Endodermal cell (in vitro differentiated cells): ENCODE data around the gene XRN1. TPM values are rescaled to one million over a fixed set of nuclear protein-coding genes. Genes with fewer than 3 reads are reported as not detected.
"Not testable (repeated sequence)": the region's sequence is repeated elsewhere in the genome, so short reads cannot be mapped to it uniquely, and the experiment has no call there.

Experiments used
- DNase-seq: peaks from one replicate; pipeline ENCODE4 v3.0.0-alpha.2; 2017
- H3K27ac ChIP-seq: 2 replicates; pipeline ENCODE4 v1.5.1; 2013; ENCODE audit warnings: mild to moderate bottlenecking, low read depth, low read length, moderate library complexity
- H3K27me3 ChIP-seq: 2 replicates; pipeline ENCODE4 v1.6.1; 2013; ENCODE audit warnings: mild to moderate bottlenecking, low read length, moderate library complexity; ENCODE audit not compliant: insufficient read depth, control insufficient read depth, poor library complexity, severe bottlenecking
- H3K36me3 ChIP-seq: 2 replicates; pipeline ENCODE4 v1.7.0; 2013; ENCODE audit warnings: mild to moderate bottlenecking, low read length, moderate library complexity; ENCODE audit not compliant: control insufficient read depth, insufficient read depth
- H3K4me1 ChIP-seq: one replicate; pipeline ENCODE4 v1.7.0; 2013; ENCODE audit warnings: low read length; ENCODE audit not compliant: control insufficient read depth, insufficient read depth
- H3K4me3 ChIP-seq: 2 replicates; pipeline ENCODE4 v1.5.1; 2013; ENCODE audit warnings: mild to moderate bottlenecking, low read length, moderate library complexity
- H3K9ac ChIP-seq: 2 replicates; pipeline ENCODE4 v1.6.1; 2013; ENCODE audit warnings: mild to moderate bottlenecking, low read length, moderate library complexity; ENCODE audit not compliant: poor library complexity, severe bottlenecking; ENCODE audit errors: extremely low read depth
- H3K9me3 ChIP-seq: 2 replicates; pipeline ENCODE4 v1.6.1; 2013; ENCODE audit warnings: mild to moderate bottlenecking, low read length, moderate library complexity; ENCODE audit not compliant: control insufficient read depth
- H3K27ac Mint-ChIP-seq: 2 replicates; pipeline ENCODE4 v1.8.0; 2020; ENCODE audit warnings: mixed read lengths
- H3K27me3 Mint-ChIP-seq: 2 replicates; pipeline ENCODE4 v1.8.0; 2021; ENCODE audit warnings: mild to moderate bottlenecking, mixed read lengths; ENCODE audit not compliant: insufficient read depth
- H3K36me3 Mint-ChIP-seq: 2 replicates; pipeline ENCODE4 v1.8.0; 2020; ENCODE audit warnings: low read depth, mixed read lengths
- H3K4me1 Mint-ChIP-seq: 2 replicates; pipeline ENCODE4 v1.8.0; 2020; ENCODE audit warnings: mixed read lengths
- H3K4me3 Mint-ChIP-seq: 2 replicates; pipeline ENCODE4 v1.8.0; 2020; ENCODE audit warnings: mild to moderate bottlenecking, moderate library complexity, mixed read lengths
- H3K9me3 Mint-ChIP-seq: 2 replicates; pipeline ENCODE4 v1.8.0; 2020; ENCODE audit warnings: mild to moderate bottlenecking, mixed read lengths
- WGBS, 2 experiments: methylation state at CpG; one replicate each; pipeline versions ENCODE4 v1.1.5 to v1.1.7; 2013; ENCODE audit warnings: missing lambda C conversion rate in 2 of 2, mixed read lengths in 1 of 2; ENCODE audit not compliant: insufficient coverage in 1 of 2, insufficient read length in 1 of 2; 5-methylcytosine and 5-hydroxymethylcytosine counted together
- total RNA-seq, 2 donors: library from RNA; stranded (reverse); fragmentation: NEBNext Ultra II Directional in 1 of 2; extraction: Animal tissue kit (Norgen Biotek cat#: 25700) in 1 of 2; gene quantifications; 2 replicates in 1 of 2; 3 replicates in 1 of 2; pipeline ENCODE4 v1.2.1, GENCODE V29; 2021
- TF ChIP-seq, protein P1 (sequence below): fragments of 200-600 bp; sonication (generic); conservative IDR thresholded peaks from 2 replicates; pipeline ENCODE4 v1.5.0; 2021; ENCODE audit warnings: antibody characterized with exemption, mild to moderate bottlenecking

XRN1 gene
- total RNA-seq, 2 donors from 2014 or later, result 27.6 to 29.3 TPM

DNA sequence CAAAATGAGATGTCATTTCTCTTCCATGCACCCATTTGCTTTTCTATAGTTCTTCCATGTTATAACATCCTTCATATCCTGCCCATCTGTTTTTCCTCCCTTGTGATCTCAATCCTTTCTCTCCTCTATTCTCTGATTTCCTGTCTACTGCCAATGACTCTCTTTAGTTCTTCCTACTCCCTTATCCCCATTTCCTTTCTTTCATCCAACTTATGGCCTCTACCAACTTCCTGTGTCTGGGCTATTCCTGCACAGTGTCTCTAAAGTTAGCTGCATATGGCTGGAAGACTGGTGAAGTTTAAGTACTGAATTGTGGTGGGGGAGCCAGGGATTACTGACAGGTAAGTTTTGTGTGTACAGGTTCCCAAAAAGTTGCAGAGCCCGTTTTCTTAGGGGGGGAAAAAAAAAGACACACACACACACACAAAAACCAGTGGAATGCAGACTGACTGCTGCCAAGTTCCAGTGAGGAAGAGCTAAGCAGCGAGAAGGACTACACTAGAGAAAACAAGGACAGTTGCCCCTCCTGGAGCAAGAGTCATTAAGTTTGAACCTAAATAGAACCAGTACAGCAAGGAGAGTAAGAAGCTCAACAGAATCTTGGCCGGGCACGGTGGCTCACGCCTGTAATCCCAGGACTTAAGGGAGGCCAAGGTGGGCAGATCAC lies 28.8 kb downstream of the XRN1 start:
- no peak for DNase-seq
- TF ChIP-seq, protein P1, sequence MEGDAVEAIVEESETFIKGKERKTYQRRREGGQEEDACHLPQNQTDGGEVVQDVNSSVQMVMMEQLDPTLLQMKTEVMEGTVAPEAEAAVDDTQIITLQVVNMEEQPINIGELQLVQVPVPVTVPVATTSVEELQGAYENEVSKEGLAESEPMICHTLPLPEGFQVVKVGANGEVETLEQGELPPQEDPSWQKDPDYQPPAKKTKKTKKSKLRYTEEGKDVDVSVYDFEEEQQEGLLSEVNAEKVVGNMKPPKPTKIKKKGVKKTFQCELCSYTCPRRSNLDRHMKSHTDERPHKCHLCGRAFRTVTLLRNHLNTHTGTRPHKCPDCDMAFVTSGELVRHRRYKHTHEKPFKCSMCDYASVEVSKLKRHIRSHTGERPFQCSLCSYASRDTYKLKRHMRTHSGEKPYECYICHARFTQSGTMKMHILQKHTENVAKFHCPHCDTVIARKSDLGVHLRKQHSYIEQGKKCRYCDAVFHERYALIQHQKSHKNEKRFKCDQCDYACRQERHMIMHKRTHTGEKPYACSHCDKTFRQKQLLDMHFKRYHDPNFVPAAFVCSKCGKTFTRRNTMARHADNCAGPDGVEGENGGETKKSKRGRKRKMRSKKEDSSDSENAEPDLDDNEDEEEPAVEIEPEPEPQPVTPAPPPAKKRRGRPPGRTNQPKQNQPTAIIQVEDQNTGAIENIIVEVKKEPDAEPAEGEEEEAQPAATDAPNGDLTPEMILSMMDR, result no peak
- H3K36me3 ChIP-seq, result peaks cover 67% of the 10 kb centered on the region
- 96 to 100% methylated on average over 4 to 5 of the region's 5 CpGs for WGBS, 2 experiments
- Mint-ChIP-seq H3K4me3 (no peak overlapping the region), H3K27me3 (no peaks in the 10 kb centered on the region), H3K4me1 (no peaks in the 10 kb centered on the region), H3K27ac (no peak overlapping the region), H3K36me3 (peaks cover 40% of the 10 kb centered on the region), H3K9me3 (no peaks in the 10 kb centered on the region)
- no peaks in the 10 kb centered on the region for H3K27me3 ChIP-seq
- H3K4me3 ChIP-seq, result no peak overlapping the region
- no peaks in the 10 kb centered on the region for H3K9me3 ChIP-seq
- no peaks in the 10 kb centered on the region for H3K4me1 ChIP-seq
- no peak overlapping the region for H3K27ac ChIP-seq
- no peak overlapping the region for H3K9ac ChIP-seq

DNA sequence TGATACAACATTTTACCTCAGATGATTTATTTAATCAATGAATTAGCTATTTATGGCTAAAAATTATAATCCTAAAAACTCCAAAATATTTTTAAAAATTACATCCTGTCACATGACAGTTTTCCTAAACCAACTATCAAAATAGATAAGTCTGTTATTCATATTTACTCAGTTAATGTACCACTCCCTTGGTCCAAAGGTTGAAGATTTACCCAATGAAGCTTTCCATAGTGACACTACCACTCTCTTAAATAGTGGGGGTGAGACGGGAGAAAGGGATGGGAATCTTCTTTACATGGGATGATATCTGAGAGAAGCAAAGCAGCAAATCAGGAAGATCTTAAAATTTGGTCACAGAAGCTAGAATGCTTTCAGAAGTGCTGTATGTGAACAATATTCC lies 30.5 kb downstream of the XRN1 start:
- H3K4me3 ChIP-seq, result no peak overlapping the region
- H3K27ac Mint-ChIP-seq, result no peak overlapping the region
- TF ChIP-seq, protein P1, result no peak
- peaks cover 36% of the 10 kb centered on the region for H3K36me3 Mint-ChIP-seq
- no peaks in the 10 kb centered on the region for H3K9me3 Mint-ChIP-seq
- no peaks in the 10 kb centered on the region for H3K27me3 ChIP-seq
- H3K9me3 ChIP-seq, result no peaks in the 10 kb centered on the region
- no peak for DNase-seq
- no peaks in the 10 kb centered on the region for H3K4me1 ChIP-seq
- H3K36me3 ChIP-seq, result peaks cover 68% of the 10 kb centered on the region
- no peaks in the 10 kb centered on the region for H3K4me1 Mint-ChIP-seq
- no peak overlapping the region for H3K4me3 Mint-ChIP-seq
- H3K27me3 Mint-ChIP-seq, result no peaks in the 10 kb centered on the region
- WGBS, 2 experiments, result 100% methylated on average over 1 of the region's 1 CpG; no CpG with 5 or more reads in 1 of the 2 experiments
- H3K27ac ChIP-seq, result no peak overlapping the region
- H3K9ac ChIP-seq, result no peak overlapping the region

DNA sequence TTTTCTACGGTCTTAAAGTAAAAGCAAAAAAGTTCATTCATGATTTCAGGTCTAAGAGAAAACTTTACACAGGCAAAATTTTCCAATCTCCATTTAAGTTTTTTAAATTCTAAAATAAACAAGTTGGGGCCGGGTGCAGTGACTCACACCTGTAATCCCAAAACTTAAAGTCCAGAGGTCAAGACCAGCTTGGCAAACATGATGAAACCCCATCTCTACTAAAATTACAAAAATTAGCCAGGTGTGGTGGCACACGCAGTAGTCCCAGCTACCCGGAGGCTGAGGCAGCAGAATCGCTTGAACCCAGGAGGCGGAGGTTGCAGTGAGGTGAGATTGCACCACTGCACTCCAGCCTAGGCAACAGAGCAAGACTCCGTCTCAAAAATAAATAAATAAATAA lies 47.3 kb downstream of the XRN1 start:
- DNase-seq, H3K27ac Mint-ChIP-seq, H3K27me3 ChIP-seq, H3K4me1 ChIP-seq, H3K27ac ChIP-seq, H3K27me3 Mint-ChIP-seq, H3K4me1 Mint-ChIP-seq, H3K9ac ChIP-seq, H3K4me3 ChIP-seq, H3K4me3 Mint-ChIP-seq, H3K9me3 Mint-ChIP-seq, H3K9me3 ChIP-seq: not testable (repeated sequence)
- peaks cover 49% of the 10 kb centered on the region for H3K36me3 ChIP-seq
- WGBS, 2 experiments, result 90 to 98% methylated on average over 5 to 6 of the region's 7 CpGs
- peaks cover 33% of the 10 kb centered on the region for H3K36me3 Mint-ChIP-seq
